ENCODE measurements around the gene MRPS31. TPM values are rescaled to one million over a fixed set of nuclear protein-coding genes. Genes with fewer than 3 reads are reported as not detected.
A peak's percentile ranks its signal among the peaks of the same experiment; 100 is the strongest.

MRPS31 gene
- total and polyA plus RNA-seq, 2 donors (not counting 1 experiment from before 2014, with no cell fraction given) = 20.5 to 34.4 TPM

DNA sequence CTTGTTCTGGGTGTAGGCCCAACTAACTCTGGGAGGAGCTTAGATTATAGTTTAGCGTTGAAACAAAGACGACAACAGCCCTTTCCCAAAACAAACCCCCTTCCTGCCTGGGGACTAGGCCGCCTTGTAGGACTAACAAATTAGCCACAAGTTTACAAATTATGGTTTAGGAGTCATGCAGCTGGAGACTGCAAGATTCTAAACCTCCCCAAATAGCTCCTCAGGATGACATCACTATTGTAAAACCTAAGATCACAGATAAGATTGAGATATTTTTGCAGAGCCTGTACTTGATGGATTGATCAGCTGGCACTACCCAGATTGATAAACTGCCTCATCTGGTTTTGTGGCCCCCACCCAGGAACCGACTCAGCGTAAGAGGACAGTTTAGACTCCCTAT, 16.1 kb upstream of the MRPS31 start:
- intact Hi-C loops (cut with micrococcal nuclease) = loop anchor here (5.0 kb wide), 1 partner anchor 345 kb away; the partner anchor contains the start of gene KBTBD6
- no peak overlapping the region for H3K4me2 ChIP-seq (replicated peaks; ENCODE audit: low read depth, low read length, poor library complexity, severe bottlenecking)

GRCh38 chr13:40786568-40786996, 15.6 kb upstream of the MRPS31 start:
- ChIA-PET POLR2A (no interaction called here), CTCF (interaction anchor here (4.7 kb wide), 1 partner anchor 10 kb away, joined by 46 read pairs; no protein-coding TSS in a partner anchor)
- ATAC-seq (ENCODE audit: low read depth) = no peak
- Histone ChIP-seq H3K9me3 (ENCODE audit: control extremely low read depth in 1 of 3, control insufficient read depth in 2 of 3, insufficient read depth in 1 of 3, low read length in 2 of 3) (no peaks in the 10 kb centered on the region), H2AFZ (ENCODE audit: insufficient read depth, low read depth, low read length, poor library complexity, severe bottlenecking) (no peak overlapping the region), H3K4me1 (ENCODE audit: control insufficient read depth in 2 of 2, insufficient read depth in 2 of 2, low read length in 2 of 2) (peaks cover 9 to 18% of the 10 kb centered on the region in 2 donors), H3K9ac (ENCODE audit: low read length) (no peak overlapping the region), H4K20me1 (ENCODE audit: control insufficient read depth, insufficient read depth, low read length, poor library complexity, severe bottlenecking) (no peaks in the 10 kb centered on the region), H3K27me3 (replicated peaks in 1 of 4; ENCODE audit: control extremely low read depth in 1 of 4, control insufficient read depth in 3 of 4, insufficient read depth in 4 of 4, low read length in 3 of 4) (no peaks in the 10 kb centered on the region), H3K4me2 (replicated peaks; ENCODE audit: low read depth, low read length, poor library complexity, severe bottlenecking) (no peak overlapping the region), H3K4me3 (ENCODE audit: control extremely low read depth in 1 of 5, extremely low read depth in 1 of 5, insufficient read depth in 1 of 5, low read depth in 2 of 5, low read length in 4 of 5) (no peak overlapping the region), H3K27ac (ENCODE audit: low read length in 2 of 2) (no peak overlapping the region), H3K36me3 (replicated peaks in 1 of 2; ENCODE audit: control extremely low read depth in 1 of 2, control insufficient read depth in 1 of 2, extremely low read depth in 1 of 2, insufficient read depth in 2 of 2, low read length in 1 of 2) (no peaks in the 10 kb centered on the region), H3K79me2 (ENCODE audit: control insufficient read depth, insufficient read depth, low read length) (no peaks in the 10 kb centered on the region)
- no peak overlapping the region for H3K27ac Mint-ChIP-seq
- H3K27me3 Mint-ChIP-seq = no peaks in the 10 kb centered on the region
- no peak for DNase-seq
- peaks cover 10% of the 10 kb centered on the region for H3K4me1 Mint-ChIP-seq
- WGBS (ENCODE audit: insufficient coverage) = 84% methylated on average over 2 of the region's 4 CpGs
- no peak overlapping the region for H3K4me3 Mint-ChIP-seq
- TF ChIP-seq EZH2 (IDR thresholded peaks at IDR 0.05; ENCODE audit: borderline replicate concordance, insufficient read depth, low read depth, low read length, poor library complexity, severe bottlenecking) = no peak
- TF ChIP-seq, protein P1, sequence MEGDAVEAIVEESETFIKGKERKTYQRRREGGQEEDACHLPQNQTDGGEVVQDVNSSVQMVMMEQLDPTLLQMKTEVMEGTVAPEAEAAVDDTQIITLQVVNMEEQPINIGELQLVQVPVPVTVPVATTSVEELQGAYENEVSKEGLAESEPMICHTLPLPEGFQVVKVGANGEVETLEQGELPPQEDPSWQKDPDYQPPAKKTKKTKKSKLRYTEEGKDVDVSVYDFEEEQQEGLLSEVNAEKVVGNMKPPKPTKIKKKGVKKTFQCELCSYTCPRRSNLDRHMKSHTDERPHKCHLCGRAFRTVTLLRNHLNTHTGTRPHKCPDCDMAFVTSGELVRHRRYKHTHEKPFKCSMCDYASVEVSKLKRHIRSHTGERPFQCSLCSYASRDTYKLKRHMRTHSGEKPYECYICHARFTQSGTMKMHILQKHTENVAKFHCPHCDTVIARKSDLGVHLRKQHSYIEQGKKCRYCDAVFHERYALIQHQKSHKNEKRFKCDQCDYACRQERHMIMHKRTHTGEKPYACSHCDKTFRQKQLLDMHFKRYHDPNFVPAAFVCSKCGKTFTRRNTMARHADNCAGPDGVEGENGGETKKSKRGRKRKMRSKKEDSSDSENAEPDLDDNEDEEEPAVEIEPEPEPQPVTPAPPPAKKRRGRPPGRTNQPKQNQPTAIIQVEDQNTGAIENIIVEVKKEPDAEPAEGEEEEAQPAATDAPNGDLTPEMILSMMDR (IDR thresholded peaks at IDR 0.05) = no peak
- intact Hi-C loops (cut with micrococcal nuclease) = loop anchor here (5.0 kb wide), 1 partner anchor 346 kb away; the partner anchor contains the start of gene KBTBD6
- H3K9me3 Mint-ChIP-seq (ENCODE audit: insufficient read depth) = no peaks in the 10 kb centered on the region

More for the DNA sequence above, 16.1 kb upstream of the MRPS31 start:
- no peaks in the 10 kb centered on the region for H3K27me3 ChIP-seq (replicated peaks in 1 of 4; ENCODE audit: control extremely low read depth in 1 of 4, control insufficient read depth in 3 of 4, insufficient read depth in 4 of 4, low read length in 3 of 4)
- H3K4me1 ChIP-seq (ENCODE audit: control insufficient read depth in 2 of 2, insufficient read depth in 2 of 2, low read length in 2 of 2) = peaks cover 9 to 14% of the 10 kb centered on the region in 2 donors
- H3K36me3 ChIP-seq (replicated peaks in 1 of 2; ENCODE audit: control extremely low read depth in 1 of 2, control insufficient read depth in 1 of 2, extremely low read depth in 1 of 2, insufficient read depth in 2 of 2, low read length in 1 of 2) = no peaks in the 10 kb centered on the region
- ChIA-PET CTCF (interaction anchor here (4.7 kb wide), 1 partner anchor 10 kb away, joined by 46 read pairs; no protein-coding TSS in a partner anchor), POLR2A (no interaction called here)
- Mint-ChIP-seq H3K27me3 (no peaks in the 10 kb centered on the region), H3K4me3 (peak overlapping the region; percentile 26), H3K4me1 (peaks cover 7% of the 10 kb centered on the region), H3K27ac (no peak overlapping the region), H3K9me3 (ENCODE audit: insufficient read depth) (no peaks in the 10 kb centered on the region)
- TF ChIP-seq EZH2 (IDR thresholded peaks at IDR 0.05; ENCODE audit: borderline replicate concordance, insufficient read depth, low read depth, low read length, poor library complexity, severe bottlenecking) = no peak
- TF ChIP-seq, protein P1 (IDR thresholded peaks at IDR 0.05) = no peak
- H3K27ac ChIP-seq (ENCODE audit: low read length in 2 of 2) = no peak overlapping the region
- WGBS (ENCODE audit: insufficient coverage) = no CpG with 5 or more reads among the region's 5 CpGs
- ATAC-seq (ENCODE audit: low read depth) = no peak
- no peaks in the 10 kb centered on the region for H4K20me1 ChIP-seq (ENCODE audit: control insufficient read depth, insufficient read depth, low read length, poor library complexity, severe bottlenecking)
- no peak for DNase-seq
- H2AFZ ChIP-seq (ENCODE audit: insufficient read depth, low read depth, low read length, poor library complexity, severe bottlenecking) = no peak overlapping the region
- H3K9ac ChIP-seq (ENCODE audit: low read length) = no peak overlapping the region
- no peak overlapping the region for H3K4me3 ChIP-seq (ENCODE audit: control extremely low read depth in 1 of 5, extremely low read depth in 1 of 5, insufficient read depth in 1 of 5, low read depth in 2 of 5, low read length in 4 of 5)
- no peaks in the 10 kb centered on the region for H3K9me3 ChIP-seq (ENCODE audit: control extremely low read depth in 1 of 3, control insufficient read depth in 2 of 3, insufficient read depth in 1 of 3, low read length in 2 of 3)
- no peaks in the 10 kb centered on the region for H3K79me2 ChIP-seq (ENCODE audit: control insufficient read depth, insufficient read depth, low read length)

All from B cell (primary cell).